ENCODE data around the gene LMO7. TPM values are rescaled to one million over a fixed set of nuclear protein-coding genes. Genes with fewer than 3 reads are reported as not detected.

The LMO7 gene
- total and polyA plus RNA-seq, 2 of the 8 experiments (the other 6 are each of a cell fraction or from before 2014, with no cell fraction given) = 8.1 to 28.3 TPM

GRCh38 chr13:75796825-75797224 is 160.7 kb downstream of the LMO7 start (continued):
- TF ChIP-seq CHD7 (IDR thresholded peaks at IDR 0.05; ENCODE audit: insufficient replicate concordance, low read length) (no peak), RXRA (IDR thresholded peaks at IDR 0.05; ENCODE audit: insufficient read depth, low read depth, low read length) (no peak), SIX5 (IDR thresholded peaks at IDR 0.05; ENCODE audit: low read depth, low read length) (no peak), GABPA (IDR thresholded peaks at IDR 0.05; ENCODE audit: borderline replicate concordance, insufficient read depth, low read length) (no peak), EP300 (IDR thresholded peaks at IDR 0.05; ENCODE audit: borderline replicate concordance in 1 of 2, low read depth in 2 of 2, low read length in 2 of 2) (no peak), EGR1 (IDR thresholded peaks at IDR 0.05; ENCODE audit: borderline replicate concordance, low read depth, low read length) (no peak), CBX8 (IDR thresholded peaks at IDR 0.05; ENCODE audit: borderline replicate concordance, low read depth, low read length) (no peak), SRF (IDR thresholded peaks at IDR 0.05; ENCODE audit: low read depth, low read length) (no peak), TBP (IDR thresholded peaks at IDR 0.05; ENCODE audit: low read depth, low read length) (no peak), TAF1 (IDR thresholded peaks at IDR 0.05; ENCODE audit: low read depth, low read length) (no peak), SP1 (IDR thresholded peaks at IDR 0.05; ENCODE audit: low read depth, low read length) (no peak), CHD2 (IDR thresholded peaks at IDR 0.05; ENCODE audit: low read length) (no peak), TAF7 (optimal IDR thresholded peaks at IDR 0.05; ENCODE audit: borderline replicate concordance, low read depth, low read length) (no peak)
